H9 (cell line): ENCODE measurements around the gene GALNT7. TPM values are rescaled to one million over a fixed set of nuclear protein-coding genes. Genes with fewer than 3 reads are reported as not detected.

Experiments used
- DNase-seq: peaks from one replicate; pipeline ENCODE4 v3.0.0-alpha.2; 2017
- H2AFZ ChIP-seq: one replicate; pipeline ENCODE4 v1.6.1; 2013; ENCODE audit warnings: mild to moderate bottlenecking, low read length, control low read depth, moderate library complexity
- H2AK5ac ChIP-seq: 2 replicates; pipeline ENCODE4 v1.6.1; 2013; ENCODE audit warnings: low read length, control low read depth, mixed read lengths; ENCODE audit not compliant: insufficient read length
- H2BK120ac ChIP-seq: one replicate; pipeline ENCODE4 v1.6.1; 2013; ENCODE audit warnings: low read depth, mild to moderate bottlenecking, low read length, control low read depth, inconsistent platforms; ENCODE audit not compliant: poor library complexity, severe bottlenecking
- H2BK12ac ChIP-seq: 2 replicates; pipeline ENCODE4 v1.6.1; 2013; ENCODE audit warnings: low read length, control low read depth, mixed read lengths, low read depth; ENCODE audit not compliant: insufficient read length
- H2BK15ac ChIP-seq: 2 replicates; pipeline ENCODE4 v1.6.1; 2013; ENCODE audit warnings: low read depth, low read length, control low read depth
- H2BK20ac ChIP-seq: one replicate; pipeline ENCODE4 v1.6.1; 2013; ENCODE audit warnings: low read depth, mild to moderate bottlenecking, low read length, control low read depth, inconsistent platforms; ENCODE audit not compliant: poor library complexity, severe bottlenecking
- H2BK5ac ChIP-seq: 2 replicates; pipeline ENCODE4 v1.6.1; 2013; ENCODE audit warnings: low read length, control low read depth, mixed read lengths; ENCODE audit not compliant: insufficient read length
- H3K14ac ChIP-seq: 2 replicates; pipeline ENCODE4 v1.6.1; 2013; ENCODE audit warnings: low read length, control low read depth; ENCODE audit not compliant: insufficient read depth
- H3K18ac ChIP-seq: 2 replicates; pipeline ENCODE4 v1.6.1; 2013; ENCODE audit warnings: low read depth, mild to moderate bottlenecking, mixed read lengths, low read length, control low read depth; ENCODE audit not compliant: insufficient read length
- H3K23ac ChIP-seq: 2 replicates; pipeline ENCODE4 v1.6.1; 2013; ENCODE audit warnings: low read length, control low read depth, mixed read lengths, low read depth; ENCODE audit not compliant: insufficient read length
- H3K23me2 ChIP-seq: 2 replicates; pipeline ENCODE4 v1.6.1; 2013; ENCODE audit warnings: low read depth, mild to moderate bottlenecking, mixed read lengths, low read length, control low read depth; ENCODE audit not compliant: insufficient read length, poor library complexity, severe bottlenecking
- H3K27ac ChIP-seq: 2 replicates; pipeline ENCODE4 v1.5.1; 2013; ENCODE audit warnings: low read length, control low read depth, mixed read lengths, low read depth; ENCODE audit not compliant: insufficient read length
- H3K27me3 ChIP-seq: 2 replicates; pipeline ENCODE4 v1.6.1; 2013; ENCODE audit warnings: low read length, control low read depth, inconsistent platforms; ENCODE audit not compliant: insufficient read depth
- H3K4ac ChIP-seq: 2 replicates; pipeline ENCODE4 v1.6.1; 2013; ENCODE audit warnings: low read depth, mild to moderate bottlenecking, control low read depth, inconsistent platforms, low read length, moderate library complexity
- H3K4me1 ChIP-seq: 2 replicates; pipeline ENCODE4 v1.6.1; 2013; ENCODE audit warnings: low read length, control low read depth, inconsistent platforms; ENCODE audit not compliant: insufficient read depth
- H3K4me2 ChIP-seq: 2 replicates; pipeline ENCODE4 v1.6.1; 2013; ENCODE audit warnings: low read length, control low read depth, mixed read lengths; ENCODE audit not compliant: insufficient read length, insufficient read depth
- H3K56ac ChIP-seq: 2 replicates; pipeline ENCODE4 v1.6.1; 2013; ENCODE audit warnings: low read depth, mild to moderate bottlenecking, mixed read lengths, low read length, control low read depth; ENCODE audit not compliant: insufficient read length
- H3K79me1 ChIP-seq: 2 replicates; pipeline ENCODE4 v1.6.1; 2013; ENCODE audit warnings: low read depth, mild to moderate bottlenecking, moderate library complexity, low read length, control low read depth, inconsistent platforms; ENCODE audit not compliant: insufficient read depth, poor library complexity, severe bottlenecking
- H3K79me2 ChIP-seq: 2 replicates; pipeline ENCODE4 v1.6.1; 2013; ENCODE audit warnings: low read length, control low read depth, inconsistent platforms; ENCODE audit not compliant: insufficient read depth
- H3K9ac ChIP-seq: 2 replicates; pipeline ENCODE4 v1.6.1; 2013; ENCODE audit warnings: low read length, control low read depth, mixed read lengths; ENCODE audit not compliant: insufficient read length; ENCODE audit errors: extremely low read depth
- H3K9me3 ChIP-seq: one replicate; pipeline ENCODE4 v1.6.1; 2013; ENCODE audit warnings: low read depth, low read length, inconsistent platforms; ENCODE audit not compliant: control insufficient read depth
- H3T11ph ChIP-seq: one replicate; pipeline ENCODE4 v1.6.1; 2013; ENCODE audit warnings: mild to moderate bottlenecking, low read length, control low read depth, inconsistent platforms
- H4K20me1 ChIP-seq: one replicate; pipeline ENCODE4 v1.6.1; 2013; ENCODE audit not compliant: control insufficient read depth, insufficient read length, insufficient read depth
- H4K5ac ChIP-seq: 2 replicates; pipeline ENCODE4 v1.6.1; 2013; ENCODE audit warnings: low read depth, mild to moderate bottlenecking, mixed read lengths, low read length, control low read depth; ENCODE audit not compliant: insufficient read length
- H4K8ac ChIP-seq: replicated peaks from 2 replicates; pipeline ENCODE4 v1.6.1; 2013; ENCODE audit warnings: low read length, control low read depth, mixed read lengths, low read depth; ENCODE audit not compliant: insufficient read length
- H4K91ac ChIP-seq: 2 replicates; pipeline ENCODE4 v1.6.1; 2013; ENCODE audit warnings: low read depth, mild to moderate bottlenecking, moderate library complexity, mixed read lengths, low read length, control low read depth; ENCODE audit not compliant: insufficient read length
- H3K27ac Mint-ChIP-seq, 3 experiments: 2 replicates in 2 of 3; 3 replicates in 1 of 3; pipeline ENCODE4 v1.8.0; 2020 to 2021; ENCODE audit warnings: mixed read lengths in 3 of 3, mild to moderate bottlenecking in 1 of 3, moderate library complexity in 1 of 3
- H3K27me3 Mint-ChIP-seq: 2 replicates; pipeline ENCODE4 v1.8.0; 2021; ENCODE audit warnings: low read depth, mild to moderate bottlenecking, moderate library complexity, mixed read lengths
- H3K36me3 Mint-ChIP-seq, 3 experiments: 2 replicates in 2 of 3; 3 replicates in 1 of 3; pipeline ENCODE4 v1.8.0; 2020 to 2021; ENCODE audit warnings: low read depth in 3 of 3, mixed read lengths in 3 of 3; ENCODE audit not compliant: insufficient read depth in 1 of 3
- H3K4me1 Mint-ChIP-seq, 2 experiments: 2 replicates each; pipeline ENCODE4 v1.8.0; 2020; ENCODE audit warnings: mixed read lengths in 2 of 2
- H3K4me3 Mint-ChIP-seq, 2 experiments: 2 replicates in 1 of 2; 3 replicates in 1 of 2; pipeline ENCODE4 v1.8.0; 2020 to 2021; ENCODE audit warnings: mild to moderate bottlenecking in 2 of 2, mixed read lengths in 2 of 2, moderate library complexity in 1 of 2
- H3K9me3 Mint-ChIP-seq, 2 experiments: 2 replicates in 1 of 2; 3 replicates in 1 of 2; pipeline ENCODE4 v1.8.0; 2020; ENCODE audit warnings: mild to moderate bottlenecking in 2 of 2, mixed read lengths in 2 of 2, moderate library complexity in 1 of 2
- CTCF ChIP-seq: fragments of 200-600 bp; sonication (generic); conservative IDR thresholded peaks from 3 replicates; pipeline ENCODE4 v1.8.0; 2021; ENCODE audit warnings: antibody characterized with exemption, mild to moderate bottlenecking
- WGBS: extraction: QIAGEN DNeasy Blood & Tissue Kit; methylation state at CpG from one replicate; pipeline ENCODE4 v1.1.7; 2013; ENCODE audit warnings: missing lambda C conversion rate, low lambda C conversion rate, mixed read lengths; ENCODE audit not compliant: insufficient read length; ENCODE audit errors: extremely low coverage; 5-methylcytosine and 5-hydroxymethylcytosine counted together
- total RNA-seq: library from RNA; stranded (reverse); gene quantifications from 2 replicates; pipeline ENCODE4 v1.2.1, GENCODE V29; 2021

The GALNT7 gene
- total RNA-seq, 1 experiment from 2014 or later, result 57.3 TPM

- no peak overlapping the region for H3K9ac ChIP-seq
- no peak overlapping the region; a peak in 1 of 7 replicates for H3K27ac Mint-ChIP-seq
- no peak overlapping the region for H3K4ac ChIP-seq
- no peak overlapping the region for H3K27ac ChIP-seq
- no peak overlapping the region for H2BK12ac ChIP-seq
- H2BK15ac ChIP-seq, result no peak overlapping the region
- H3K18ac ChIP-seq, result no peak overlapping the region
- H2BK5ac ChIP-seq, result no peak overlapping the region
- peaks cover 25 to 27% of the 10 kb centered on the region in 2 experiments for H3K9me3 Mint-ChIP-seq
- no peak overlapping the region for H3K4me2 ChIP-seq
- H3K79me2 ChIP-seq, result no peaks in the 10 kb centered on the region
- H2AFZ ChIP-seq, result no peak overlapping the region
- H3K36me3 Mint-ChIP-seq, result peaks cover 41 to 50% (median 42%) of the 10 kb centered on the region in 3 experiments
- H3K79me1 ChIP-seq, result no peaks in the 10 kb centered on the region
- no CpG with 5 or more reads among the region's 3 CpGs for WGBS
- H3K23me2 ChIP-seq, result no peaks in the 10 kb centered on the region
- no peaks in the 10 kb centered on the region for H3K27me3 ChIP-seq
- H3K14ac ChIP-seq, result no peak overlapping the region
- no peak overlapping the region for H4K8ac ChIP-seq
- H3K23ac ChIP-seq, result no peak overlapping the region
- H4K20me1 ChIP-seq, result no peaks in the 10 kb centered on the region
- no peaks in the 10 kb centered on the region for H3K4me1 Mint-ChIP-seq
- no peak overlapping the region for H2BK20ac ChIP-seq
- peaks cover 27% of the 10 kb centered on the region for H3K9me3 ChIP-seq
- no peak overlapping the region for H4K5ac ChIP-seq
- TF ChIP-seq CTCF, result no peak
- DNase-seq, result no peak
- H3K56ac ChIP-seq, result no peak overlapping the region
- no peak overlapping the region for H4K91ac ChIP-seq
- no peak overlapping the region for H2AK5ac ChIP-seq
- no peak overlapping the region for H3K4me3 Mint-ChIP-seq
- H3K27me3 Mint-ChIP-seq, result no peaks in the 10 kb centered on the region
- no peak overlapping the region for H3T11ph ChIP-seq
- H2BK120ac ChIP-seq, result no peak overlapping the region
- H3K4me1 ChIP-seq, result no peaks in the 10 kb centered on the region
Measured at GRCh38 chr4:173282626-173283025, 114.0 kb downstream of the GALNT7 start.
